GM19099 (cell line): ENCODE measurements around the gene PPM1G.

ENCODE experiments used
- POLR2A ChIP-seq: IDR thresholded peaks from 3 replicates; pipeline ENCODE4 v1.6.1; 2011; ENCODE audit warnings: low read depth; ENCODE audit not compliant: insufficient read length; ENCODE audit errors: extremely low read depth

PPM1G gene

GRCh38 chr2:27422958-27423357 lies 13.6 kb upstream of the PPM1G start:
- TF ChIP-seq POLR2A, result no peak

- no peak for TF ChIP-seq POLR2A
These were observed 12.4 kb upstream of the PPM1G start for GRCh38 chr2:27421660-27422250.

GRCh38 chr2:27420996-27421395 lies 11.6 kb upstream of the PPM1G start:
- no peak for TF ChIP-seq POLR2A

- no peak for TF ChIP-seq POLR2A
These were observed 6.8 kb upstream of the PPM1G start for GRCh38 chr2:27416151-27416550.

GRCh38 chr2:27412419-27413152 lies 3.2 kb upstream of the PPM1G start:
- TF ChIP-seq POLR2A, result no peak

GRCh38 chr2:27408601-27409320 lies 630 bp downstream of the PPM1G start:
- no peak for TF ChIP-seq POLR2A

- TF ChIP-seq POLR2A, result no peak
These were observed 1.4 kb downstream of the PPM1G start for GRCh38 chr2:27407798-27408491.

GRCh38 chr2:27400348-27401135 lies 8.8 kb downstream of the PPM1G start:
- no peak for TF ChIP-seq POLR2A

- no peak for TF ChIP-seq POLR2A
These were observed 10.4 kb downstream of the PPM1G start for GRCh38 chr2:27398962-27399361.

GRCh38 chr2:27393225-27393624 lies 16.2 kb downstream of the PPM1G start:
- TF ChIP-seq POLR2A, result no peak

GRCh38 chr2:27390822-27391679 lies 18.3 kb downstream of the PPM1G start:
- no peak for TF ChIP-seq POLR2A

- TF ChIP-seq POLR2A, result no peak
These were observed 27.7 kb downstream of the PPM1G start for GRCh38 chr2:27381577-27382181.
